K562 (cell line): ENCODE results near the gene HARS1. TPM values are rescaled to one million over a fixed set of nuclear protein-coding genes. Genes with fewer than 3 reads are reported as not detected.
A peak's percentile ranks its signal among the peaks of the same experiment; 100 is the strongest.

Experiments
- CHD1 ChIP-seq: fragments of 200-600 bp; sonication (generic); IDR thresholded peaks from one replicate; pipeline ENCODE4 v1.6.1; 2012; ENCODE audit warnings: mild to moderate bottlenecking, moderate library complexity, low read length, inconsistent platforms
- CHD4 ChIP-seq: fragments of 200-600 bp; sonication (generic); IDR thresholded peaks from 3 replicates; pipeline ENCODE4 v1.6.1; 2012; ENCODE audit warnings: low read depth, mild to moderate bottlenecking, mixed read lengths, low read length, inconsistent platforms; ENCODE audit not compliant: insufficient read depth, insufficient replicate concordance, poor library complexity, severe bottlenecking
- DMBX1 ChIP-seq: fragments of 250-450 bp; sonication (Bioruptor Pico); IDR thresholded peaks from 2 replicates; pipeline ENCODE4 v1.8.0; 2022; ENCODE audit warnings: inconsistent platforms, mild to moderate bottlenecking, moderate library complexity, borderline replicate concordance
- GTF2E2 ChIP-seq: fragments of 200-800 bp; sonication (Bioruptor generic); IDR thresholded peaks from 2 replicates; pipeline ENCODE4 v1.6.1; 2016; ENCODE audit warnings: missing genetic modification characterization, missing compliant biosample characterization
- HDAC3 ChIP-seq: fragments of 450-650 bp; IDR thresholded peaks from 2 replicates; pipeline ENCODE4 v1.6.1; 2018; ENCODE audit warnings: borderline replicate concordance, mild to moderate bottlenecking, moderate library complexity; ENCODE audit not compliant: partially characterized antibody
- HNRNPLL ChIP-seq: fragments of 200-400 bp; formaldehyde crosslinking; IDR thresholded peaks from 2 replicates; pipeline ENCODE4 v1.6.1; 2017; ENCODE audit warnings: low read length, low read depth, mild to moderate bottlenecking; ENCODE audit not compliant: poor library complexity, severe bottlenecking
- KDM4B ChIP-seq, 2 experiments: fragments of 450-650 bp in 1 of 2; sonication (generic) in 1 of 2; IDR thresholded peaks; 2 replicates each; pipeline ENCODE4 v1.6.1; 2016 to 2017; ENCODE audit warnings: borderline replicate concordance in 2 of 2, antibody characterized with exemption in 1 of 2, low read depth in 1 of 2, mild to moderate bottlenecking in 1 of 2
- MAFK ChIP-seq: IDR thresholded peaks from 2 replicates; pipeline ENCODE4 v1.6.1; 2011; ENCODE audit warnings: low read length, improper control_type of control experiment
- MLLT1 ChIP-seq, 2 experiments: fragments of 450-650 bp; IDR thresholded peaks; 2 replicates each; pipeline ENCODE4 v1.6.1; 2016
- MTA1 ChIP-seq: fragments of 450-650 bp; IDR thresholded peaks from 2 replicates; pipeline ENCODE4 v1.6.1; 2017; ENCODE audit warnings: borderline replicate concordance
- MTA3 ChIP-seq: fragments of 450-650 bp; formaldehyde crosslinking; IDR thresholded peaks from 2 replicates; pipeline ENCODE4 v1.6.1; 2017; ENCODE audit warnings: mild to moderate bottlenecking, borderline replicate concordance
- NCOA4 ChIP-seq: fragments of 450-650 bp; IDR thresholded peaks from 2 replicates; pipeline ENCODE4 v1.6.1; 2018; ENCODE audit warnings: mild to moderate bottlenecking; ENCODE audit not compliant: partially characterized antibody
- NR4A1 ChIP-seq, 2 experiments: fragments of 250-450 bp in 1 of 2; fragments of 450-650 bp in 1 of 2; sonication (Bioruptor Pico) in 1 of 2; IDR thresholded peaks; 2 replicates each; pipeline versions ENCODE4 v1.4.0 to v1.6.1; 2016 to 2020; ENCODE audit warnings: mild to moderate bottlenecking in 2 of 2, missing compliant biosample characterization in 1 of 2, missing genetic modification characterization in 1 of 2, moderate library complexity in 1 of 2
- PHF20 ChIP-seq: fragments of 450-650 bp; IDR thresholded peaks from 2 replicates; pipeline ENCODE4 v1.6.1; 2018; ENCODE audit not compliant: partially characterized antibody
- POLR3A ChIP-seq: IDR thresholded peaks from 2 replicates; pipeline ENCODE4 v1.6.1; 2011; ENCODE audit warnings: borderline replicate concordance, mild to moderate bottlenecking, moderate library complexity; ENCODE audit not compliant: insufficient read length, insufficient read depth; ENCODE audit errors: extremely low read depth
- PTRF ChIP-seq: fragments of 450-650 bp; IDR thresholded peaks from 2 replicates; pipeline ENCODE4 v1.6.1; 2016; ENCODE audit warnings: mild to moderate bottlenecking, missing genetic modification characterization, missing compliant biosample characterization
- SIN3A ChIP-seq, 2 experiments: fragments of 150-350 bp in 1 of 2; IDR thresholded peaks; 2 replicates each; pipeline ENCODE4 v1.6.1; 2011 to 2016; ENCODE audit warnings: borderline replicate concordance in 2 of 2, low read depth in 2 of 2, low read length in 2 of 2, mild to moderate bottlenecking in 2 of 2, moderate library complexity in 2 of 2; ENCODE audit not compliant: control insufficient read depth in 1 of 2
- ZC3H8 ChIP-seq: fragments of 450-650 bp; IDR thresholded peaks from 2 replicates; pipeline ENCODE4 v1.6.1; 2017
- ZFP30 ChIP-seq: fragments of 250-450 bp; sonication (Bioruptor Pico); IDR thresholded peaks from 2 replicates; pipeline ENCODE4 v1.8.0; 2022; ENCODE audit warnings: moderate library complexity, mild to moderate bottlenecking, inconsistent platforms, borderline replicate concordance
- ZNF165 ChIP-seq: fragments of 250-450 bp; sonication (Bioruptor Pico); IDR thresholded peaks from 2 replicates; pipeline ENCODE4 v1.4.0; 2020; ENCODE audit warnings: borderline replicate concordance
- ZNF174 ChIP-seq: fragments of 250-450 bp; sonication (Bioruptor Pico); IDR thresholded peaks from 2 replicates; pipeline ENCODE4 v1.4.0; 2020; ENCODE audit warnings: mild to moderate bottlenecking
- ZNF431 ChIP-seq: sonication (generic); formaldehyde crosslinking; IDR thresholded peaks from 2 replicates; pipeline ENCODE4 v1.8.0; 2022; ENCODE audit warnings: mild to moderate bottlenecking, missing genetic modification reagents
- polyA plus RNA-seq, 8 experiments: library from polyadenylated mRNA; depleted of rRNA in 4 of 8; stranded (reverse) in 5 of 8; unstranded in 3 of 8; fragments of >200 nt; fragmentation: Nextera tagmentation in 2 of 8; fragmentation: Illumina TruSeq in 1 of 8; extraction: Ambion mirVana in 2 of 8; extraction: Trizol in 1 of 8; gene quantifications; 2 replicates each; pipeline versions ENCODE4 v1.2.1 to v1.2.3, GENCODE V29; 2011 to 2014; ENCODE audit warnings: inconsistent platforms in 1 of 8, missing spikeins in 1 of 8
- total RNA-seq, 7 experiments: library from RNA; depleted of rRNA in 6 of 7; stranded (reverse); fragments of >200 nt in 6 of 7; fragmentation: Illumina TruSeq in 2 of 7; extraction: Trizol in 2 of 7; gene quantifications; 2 replicates each; pipeline versions ENCODE4 v1.2.1 to v1.2.3, GENCODE V29; 2011 to 2021; ENCODE audit warnings: low replicate concordance in 1 of 7
- TF ChIP-seq, protein P1 (sequence below): sonication (generic); formaldehyde crosslinking; IDR thresholded peaks from 2 replicates; pipeline ENCODE4 v1.8.0; 2022; ENCODE audit warnings: mild to moderate bottlenecking, missing genetic modification reagents
- TF ChIP-seq, protein P2 (sequence below), 2 experiments: IDR thresholded peaks; 2 replicates each; pipeline ENCODE4 v1.6.1; 2011; ENCODE audit warnings: borderline replicate concordance in 1 of 2, control low read depth in 1 of 2, low read depth in 1 of 2, low read length in 1 of 2, mild to moderate bottlenecking in 1 of 2, mixed read lengths in 1 of 2, moderate library complexity in 1 of 2; ENCODE audit not compliant: insufficient read depth in 1 of 2, insufficient read length in 1 of 2, poor library complexity in 1 of 2, severe bottlenecking in 1 of 2; ENCODE audit errors: extremely low read depth in 1 of 2

The HARS1 gene
- total and polyA plus RNA-seq, 9 of the 15 experiments (the other 6 are each of a cell fraction or from before 2014, with no cell fraction given), result 13.5 to 88.5 (median 75.2) TPM

GRCh38 chr5:140710899-140711552 lies 19.9 kb upstream of the HARS1 start (continued):
- TF ChIP-seq DMBX1 (CRISPR knock-in tag) (no peak), MAFK (peak; percentile 94), ZNF431 (CRISPR knock-in tag) (peak; percentile 42; the same call in 1 of the 2 replicates), HDAC3 (no peak), PHF20 (peak; percentile 48), SIN3A (IDR thresholded peaks at IDR 0.05; ENCODE audit: borderline replicate concordance in 2 of 2, control insufficient read depth in 1 of 2, low read depth in 2 of 2, low read length in 2 of 2) (peak; percentile 27 to 73; a peak in 3 of 4 replicates), MLLT1 (IDR thresholded peaks at IDR 0.05) (peak in 1 of 2 experiments; percentile 41; a peak in 2 of 4 replicates), MTA3 (no peak), NR4A1 (CRISPR knock-in tag; IDR thresholded peaks at IDR 0.05) (no peak), NR4A1 (tag; IDR thresholded peaks at IDR 0.05) (no peak), POLR3A (peak; percentile 99), KDM4B (IDR thresholded peaks at IDR 0.05; ENCODE audit: borderline replicate concordance in 2 of 2, low read depth in 1 of 2) (0 out of 4 replicates have a peak, but pooled peaks of 1 of the 2 experiments have one; percentile 50), CHD4 (no peak), ZNF165 (CRISPR knock-in tag) (no peak), HNRNPLL (peak; percentile 33), NCOA4 (no peak), PTRF (tag) (no peak), CHD1 (no peak), MTA1 (peak; percentile 51; the same call in 1 of the 2 replicates), ZFP30 (CRISPR knock-in tag) (no peak), GTF2E2 (no peak; the same call in 1 of the 2 replicates), ZNF174 (no peak), ZC3H8 (no peak)
- TF ChIP-seq, protein P1, sequence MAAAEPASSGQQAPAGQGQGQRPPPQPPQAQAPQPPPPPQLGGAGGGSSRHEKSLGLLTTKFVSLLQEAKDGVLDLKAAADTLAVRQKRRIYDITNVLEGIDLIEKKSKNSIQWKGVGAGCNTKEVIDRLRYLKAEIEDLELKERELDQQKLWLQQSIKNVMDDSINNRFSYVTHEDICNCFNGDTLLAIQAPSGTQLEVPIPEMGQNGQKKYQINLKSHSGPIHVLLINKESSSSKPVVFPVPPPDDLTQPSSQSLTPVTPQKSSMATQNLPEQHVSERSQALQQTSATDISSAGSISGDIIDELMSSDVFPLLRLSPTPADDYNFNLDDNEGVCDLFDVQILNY (CRISPR knock-in tag), result 0 out of 2 replicates have a peak, but pooled peaks have one; percentile 17
- TF ChIP-seq, protein P2, sequence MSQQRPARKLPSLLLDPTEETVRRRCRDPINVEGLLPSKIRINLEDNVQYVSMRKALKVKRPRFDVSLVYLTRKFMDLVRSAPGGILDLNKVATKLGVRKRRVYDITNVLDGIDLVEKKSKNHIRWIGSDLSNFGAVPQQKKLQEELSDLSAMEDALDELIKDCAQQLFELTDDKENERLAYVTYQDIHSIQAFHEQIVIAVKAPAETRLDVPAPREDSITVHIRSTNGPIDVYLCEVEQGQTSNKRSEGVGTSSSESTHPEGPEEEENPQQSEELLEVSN (IDR thresholded peaks at IDR 0.05; ENCODE audit: borderline replicate concordance in 1 of 2, extremely low read depth in 1 of 2, insufficient read depth in 1 of 2, insufficient read length in 1 of 2, low read depth in 1 of 2, low read length in 1 of 2, poor library complexity in 1 of 2, severe bottlenecking in 1 of 2), result peak in 1 of 2 experiments; percentile 9
